ENCODE data around the gene GALP. TPM values are rescaled to one million over a fixed set of nuclear protein-coding genes. Genes with fewer than 3 reads are reported as not detected.
A peak's percentile ranks its signal among the peaks of the same experiment; 100 is the strongest.
"Not testable (repeated sequence)": the region's sequence is repeated elsewhere in the genome, so short reads cannot be mapped to it uniquely, and the experiment has no call there.

The GALP gene
- not detected for total RNA-seq

DNA sequence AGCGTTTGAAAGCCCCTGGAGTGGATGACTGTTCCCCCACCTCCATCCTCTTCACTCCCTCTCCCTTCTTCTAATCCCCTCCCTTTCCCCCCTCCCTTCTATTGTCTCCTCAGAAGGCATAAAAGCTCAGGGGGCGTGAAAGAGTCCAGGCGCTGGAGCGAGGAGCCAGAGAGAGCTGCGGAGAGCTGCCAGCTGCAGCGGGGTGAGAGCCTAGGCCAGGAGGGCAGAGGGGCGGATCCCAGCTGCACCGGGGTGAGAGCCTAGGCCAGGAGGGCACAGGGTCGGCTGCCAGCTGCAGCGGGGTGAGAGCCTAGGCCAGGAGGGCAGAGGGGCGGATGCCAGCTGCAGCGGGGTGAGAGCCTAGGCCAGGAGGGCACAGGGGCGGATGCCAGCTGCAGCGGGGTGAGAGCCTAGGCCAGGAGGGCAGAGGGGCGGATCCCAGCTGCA, at the start of gene GALP:
Gene GALP (plus strand): TSS at position 148 of the 447 bp plus-strand sequence. CDS start 1,101 bp downstream, outside the sequence.
- not testable (repeated sequence) for DNase-seq (ENCODE audit: low read depth in 2 of 3, low spot score in 2 of 3)

DNA sequence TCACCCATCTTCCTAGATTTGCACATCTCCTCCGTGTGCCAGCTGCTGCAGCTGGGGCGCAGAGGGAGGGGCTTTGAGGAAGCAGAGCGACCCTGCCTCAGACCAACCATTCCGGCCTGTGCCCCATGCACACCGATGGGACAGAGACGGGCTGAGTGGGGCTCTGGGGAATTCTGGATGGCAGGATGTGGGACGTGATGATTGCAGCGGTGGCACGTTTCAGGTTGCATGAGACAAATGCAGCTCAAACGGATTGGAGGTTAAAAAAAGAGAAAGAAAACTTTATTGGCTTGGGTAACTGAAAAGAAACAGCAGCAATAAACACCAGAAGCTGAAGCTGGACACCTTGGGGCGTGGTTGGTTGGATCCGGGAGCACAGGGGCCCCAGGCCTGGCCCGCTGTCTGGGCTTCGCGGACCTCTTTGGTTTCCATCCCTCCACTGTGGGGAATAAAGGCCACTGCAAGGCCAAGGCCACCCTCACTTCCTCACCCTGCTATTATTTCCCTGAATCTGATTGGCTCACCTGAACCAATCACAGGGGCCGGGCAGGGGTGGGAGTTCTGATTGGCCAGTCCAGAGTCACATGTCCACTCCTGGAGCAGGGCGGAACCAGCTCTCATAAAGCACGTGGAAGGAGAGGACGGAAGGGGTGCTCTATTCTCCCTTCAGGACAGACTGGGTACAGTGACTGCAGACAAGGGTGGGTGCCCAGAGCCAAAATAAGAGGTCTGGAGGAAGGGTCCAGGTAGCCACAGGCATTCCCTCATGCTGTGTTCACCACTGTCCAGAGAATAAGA, 48.6 kb upstream of the GALP start:
- no peak for DNase-seq (ENCODE audit: low read depth in 2 of 3, low spot score in 2 of 3)

DNA sequence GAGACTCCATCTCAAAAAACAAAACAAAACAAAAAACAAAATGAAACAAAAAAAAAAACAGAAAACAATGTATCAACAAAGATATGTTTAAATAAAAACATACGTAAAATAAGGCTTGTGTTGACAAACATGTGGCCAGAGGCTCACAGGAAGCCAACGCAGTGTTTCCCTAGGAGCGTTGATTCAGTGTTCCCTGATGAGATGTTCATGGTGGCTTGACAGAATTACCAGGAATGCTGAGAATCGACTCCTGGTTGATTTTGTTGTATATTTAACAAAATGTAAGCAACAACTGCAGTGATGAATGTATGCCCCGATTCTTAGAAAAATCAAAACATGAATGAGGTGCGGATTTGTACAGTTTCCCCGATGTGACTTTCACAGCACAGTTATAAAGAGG, 45.8 kb upstream of the GALP start:
- no peak for DNase-seq (ENCODE audit: low read depth in 2 of 3, low spot score in 2 of 3)

DNA sequence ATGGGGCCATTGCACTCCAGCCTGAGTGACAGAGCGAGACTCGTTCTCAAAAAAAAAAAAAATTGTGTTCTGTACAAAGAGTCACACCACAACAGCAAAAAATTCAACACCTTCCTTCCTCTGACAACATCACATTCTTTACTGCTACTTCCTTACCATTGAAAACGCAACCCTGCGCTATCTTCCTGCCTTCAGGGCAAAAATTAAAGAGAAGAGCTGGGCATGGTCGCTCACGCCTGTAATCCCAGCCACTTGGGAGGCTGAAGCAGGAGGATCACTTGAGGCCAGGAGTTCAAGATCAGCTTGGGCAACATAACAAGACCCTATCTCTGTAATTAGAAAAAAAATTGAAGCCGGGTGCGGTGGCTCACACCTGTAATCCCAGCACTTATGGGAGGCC, 44.2 kb upstream of the GALP start:
- no peak for DNase-seq (ENCODE audit: low read depth in 2 of 3, low spot score in 2 of 3)

DNA sequence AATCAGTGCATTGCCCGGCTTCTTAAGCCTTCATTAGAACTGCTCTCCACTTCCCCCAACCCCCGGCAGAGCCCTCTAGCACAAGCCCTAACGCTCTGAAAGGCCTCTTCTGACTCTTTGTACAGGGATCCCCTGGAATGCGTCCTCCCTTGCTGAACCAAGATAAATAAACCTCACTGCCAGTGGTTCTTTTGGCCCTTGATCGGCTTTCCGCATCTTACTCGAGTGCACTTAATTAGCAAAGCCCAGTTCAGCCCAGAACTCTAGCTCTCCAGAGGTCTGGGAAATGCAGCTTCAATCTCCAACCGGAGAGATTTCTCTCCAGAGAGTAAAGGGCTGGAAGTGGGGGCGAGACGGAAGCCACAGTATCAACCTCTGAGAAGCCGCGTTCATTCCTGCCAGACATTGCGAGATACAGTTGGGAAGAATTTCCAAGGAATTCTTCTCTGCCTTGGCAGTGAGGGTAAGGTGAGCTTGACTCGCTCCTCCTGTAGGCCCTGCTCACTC, 43.4 kb upstream of the GALP start:
- DNase-seq (ENCODE audit: low read depth in 2 of 3, low spot score in 2 of 3), result no peak

DNA sequence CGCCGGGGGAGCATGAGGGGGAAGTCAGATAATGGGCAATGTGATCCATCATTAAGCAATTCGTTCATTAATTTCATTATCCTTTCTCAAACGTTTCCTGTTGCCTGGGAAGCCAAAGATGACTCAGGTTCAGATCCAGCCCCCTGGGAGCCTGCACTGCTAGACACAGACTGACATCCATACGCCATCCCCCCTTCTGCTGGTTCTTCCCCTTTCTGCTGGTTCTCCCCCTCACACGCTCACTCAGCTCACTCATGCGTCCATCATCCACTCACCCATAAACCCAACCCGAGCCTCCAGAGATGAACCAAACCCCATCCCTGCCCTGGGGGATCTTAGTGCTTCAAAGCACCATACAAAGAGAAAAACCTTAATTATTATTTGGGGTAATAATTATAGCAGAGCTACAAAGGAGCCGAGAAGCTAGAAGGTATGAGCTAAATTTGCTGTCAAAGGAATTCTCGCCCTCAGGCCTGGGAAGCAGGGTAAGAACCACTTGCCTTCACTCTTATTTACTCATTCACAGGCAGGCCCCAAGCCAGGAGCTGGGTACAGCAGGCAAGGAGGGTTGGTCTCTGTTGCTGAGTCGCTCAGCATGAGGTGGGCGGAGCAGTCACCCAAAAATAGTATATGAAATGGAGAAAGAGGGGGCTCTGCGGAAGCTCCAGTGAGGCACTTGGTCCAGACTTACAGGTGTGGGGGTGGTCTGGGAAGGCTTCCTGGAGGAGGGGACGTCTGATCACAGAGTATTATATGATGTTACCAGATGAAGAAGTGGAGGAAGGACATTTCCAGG, 41.8 kb upstream of the GALP start:
- peak in 1 of 3 donors; percentile 37 for DNase-seq (ENCODE audit: low read depth in 2 of 3, low spot score in 2 of 3)

DNA sequence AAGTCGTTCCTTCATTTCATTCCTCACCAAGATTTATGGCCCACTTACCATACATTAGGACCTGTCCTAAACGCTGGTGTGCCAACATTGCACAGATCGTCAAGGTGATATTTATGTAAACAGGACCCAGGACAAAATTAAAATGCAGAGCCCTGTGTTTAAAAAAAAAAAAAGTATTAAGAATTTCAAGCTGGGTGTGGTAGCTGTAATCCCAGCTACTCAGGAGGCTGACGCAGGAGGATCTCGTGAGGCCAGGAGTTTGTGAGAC, 41.2 kb upstream of the GALP start:
- DNase-seq (ENCODE audit: low read depth in 2 of 3, low spot score in 2 of 3), result no peak

DNA sequence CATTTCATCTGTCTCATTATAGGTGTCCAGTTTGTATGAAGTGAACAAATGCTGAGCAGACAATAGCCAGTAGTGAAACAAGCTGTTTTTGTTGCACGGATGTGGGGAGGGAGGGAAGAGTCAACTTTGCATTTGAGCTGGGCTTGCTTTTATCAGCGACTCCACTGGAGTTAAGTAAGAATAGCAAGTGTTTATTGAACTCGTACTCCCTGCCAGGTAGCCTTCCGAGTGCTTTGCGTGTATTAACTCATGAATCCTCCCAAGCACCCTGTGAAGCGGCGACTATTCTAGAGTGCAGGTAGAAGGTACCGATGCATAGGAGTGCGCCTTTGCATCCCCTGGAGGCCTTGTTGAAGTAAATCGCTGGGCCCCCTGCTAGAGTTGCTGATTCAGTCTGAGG, 39.4 kb upstream of the GALP start:
- DNase-seq (ENCODE audit: low read depth in 2 of 3, low spot score in 2 of 3), result no peak

DNA sequence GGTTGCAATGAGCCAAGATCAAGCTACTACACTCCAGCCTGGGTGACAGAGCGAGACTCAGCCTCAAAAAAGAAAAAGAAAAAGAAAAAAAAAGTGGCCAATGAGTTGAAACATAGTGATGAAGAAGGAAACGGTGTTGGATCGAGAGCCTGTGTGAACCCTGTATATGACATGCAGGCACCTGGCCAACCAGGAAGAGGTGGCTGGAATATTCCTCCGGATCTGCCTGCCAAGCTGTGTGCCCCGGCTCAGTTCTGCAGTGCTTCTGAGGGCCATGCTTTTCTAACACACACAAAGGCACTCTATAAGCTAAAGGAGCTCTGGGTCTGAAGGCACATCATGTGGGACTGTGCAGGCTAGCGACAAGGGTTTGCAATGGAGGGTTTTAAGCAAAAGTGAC, 38.4 kb upstream of the GALP start:
- no peak for DNase-seq (ENCODE audit: low read depth in 2 of 3, low spot score in 2 of 3)

DNA sequence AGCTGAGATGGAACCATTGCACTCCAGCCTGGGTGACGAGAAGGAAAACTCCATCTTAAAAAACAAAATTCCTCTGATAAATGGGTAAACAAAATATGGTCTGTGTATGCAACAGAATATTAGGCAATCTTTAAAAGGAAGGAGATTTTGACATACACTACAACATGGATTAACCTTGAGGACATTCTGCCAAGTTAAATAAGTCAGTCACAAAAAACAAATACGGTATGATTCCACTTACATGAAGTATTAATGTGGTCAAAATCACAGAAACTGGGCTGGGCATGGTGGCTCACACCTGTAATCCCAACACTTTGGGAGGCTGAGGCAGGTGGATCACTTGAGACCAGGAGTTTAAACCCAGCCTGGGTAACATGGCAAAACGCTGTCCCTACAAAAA, 37.7 kb upstream of the GALP start:
- DNase-seq (ENCODE audit: low read depth in 2 of 3, low spot score in 2 of 3), result no peak

DNA sequence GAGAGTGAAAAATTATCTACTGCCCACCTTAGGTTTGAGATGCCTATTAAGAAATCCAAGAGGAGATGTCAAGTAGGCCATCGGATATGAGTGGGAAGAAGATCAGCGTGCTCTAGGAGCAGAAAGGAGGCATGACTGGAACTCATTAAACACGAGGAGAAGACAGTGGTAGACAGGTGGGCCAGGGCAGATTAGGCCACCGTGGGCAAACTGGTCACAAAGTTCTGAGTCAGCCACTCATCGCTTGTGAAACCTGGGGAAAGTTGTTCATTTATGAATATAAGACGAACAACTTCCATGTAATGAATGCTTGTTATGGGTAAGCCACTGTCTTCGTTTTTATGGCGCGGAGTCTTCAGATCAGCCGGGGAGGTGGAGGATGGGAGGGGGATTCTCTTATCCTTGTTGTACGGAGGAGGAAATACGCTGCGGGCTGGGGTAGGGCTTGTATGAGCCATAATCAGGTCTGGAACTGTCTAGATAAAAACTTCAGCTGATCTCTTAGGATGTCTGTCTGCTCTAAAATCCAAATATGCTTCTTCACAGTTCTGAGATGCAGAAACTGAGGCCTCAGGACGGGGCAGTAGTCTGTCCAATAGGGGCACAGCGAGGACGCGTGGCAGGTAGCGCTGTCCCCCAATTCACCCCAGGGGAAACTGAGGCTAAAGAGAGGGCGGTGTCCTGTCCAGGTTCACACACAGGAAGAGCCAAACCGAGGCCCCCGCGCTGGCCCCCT, 35.8 kb upstream of the GALP start:
- peak in 1 of 3 donors; percentile 23 for DNase-seq (ENCODE audit: low read depth in 2 of 3, low spot score in 2 of 3)

DNA sequence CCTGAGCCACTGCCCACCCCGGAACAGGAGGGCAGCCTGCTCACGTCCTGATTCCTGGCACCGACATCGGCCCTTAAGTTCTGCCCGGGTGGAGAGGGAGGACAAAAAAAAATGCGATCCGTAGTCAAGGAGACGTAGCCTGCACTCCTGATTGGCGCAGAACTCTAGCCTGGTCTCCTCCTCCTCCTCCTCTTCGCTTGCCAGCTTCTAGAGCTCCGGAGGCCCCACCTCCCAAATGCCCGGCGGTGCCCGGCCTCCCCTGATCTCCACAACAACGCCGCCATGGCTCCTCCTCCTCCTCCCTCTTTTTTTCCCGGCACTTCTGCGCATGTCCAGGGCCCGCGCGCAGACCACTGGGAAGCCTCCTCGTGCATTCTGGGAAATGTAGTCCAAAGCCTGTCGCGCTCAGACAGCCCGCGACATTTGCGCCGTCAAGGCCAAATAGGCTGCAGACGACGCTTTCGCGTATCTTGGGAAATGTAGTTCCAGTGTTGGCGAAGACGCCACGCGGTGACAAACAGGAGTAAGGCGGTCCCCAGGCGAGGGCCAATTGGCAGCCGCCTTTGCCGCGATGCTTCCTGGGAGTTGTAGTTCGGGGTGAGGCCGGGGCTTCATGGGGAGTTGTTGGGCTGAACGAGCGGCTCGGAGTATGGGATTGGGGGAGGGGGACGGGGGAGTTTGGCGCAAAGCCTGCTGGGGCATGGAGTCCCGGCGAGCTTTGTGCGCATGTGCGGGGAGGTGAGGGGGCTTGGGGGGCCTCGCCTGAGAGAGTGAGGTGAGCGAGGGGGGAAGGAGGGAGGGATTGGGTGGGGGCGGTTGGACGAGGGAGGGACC, 35.0 kb upstream of the GALP start, which contains the start of gene ZNF444:
Gene ZNF444 (plus strand): TSS at position 705 of the 834 bp plus-strand sequence. CDS start 5,625 bp downstream, outside the sequence.
- DNase-seq (ENCODE audit: low read depth in 2 of 3, low spot score in 2 of 3), result peak; percentile 96 to 100 (median 99)

DNA sequence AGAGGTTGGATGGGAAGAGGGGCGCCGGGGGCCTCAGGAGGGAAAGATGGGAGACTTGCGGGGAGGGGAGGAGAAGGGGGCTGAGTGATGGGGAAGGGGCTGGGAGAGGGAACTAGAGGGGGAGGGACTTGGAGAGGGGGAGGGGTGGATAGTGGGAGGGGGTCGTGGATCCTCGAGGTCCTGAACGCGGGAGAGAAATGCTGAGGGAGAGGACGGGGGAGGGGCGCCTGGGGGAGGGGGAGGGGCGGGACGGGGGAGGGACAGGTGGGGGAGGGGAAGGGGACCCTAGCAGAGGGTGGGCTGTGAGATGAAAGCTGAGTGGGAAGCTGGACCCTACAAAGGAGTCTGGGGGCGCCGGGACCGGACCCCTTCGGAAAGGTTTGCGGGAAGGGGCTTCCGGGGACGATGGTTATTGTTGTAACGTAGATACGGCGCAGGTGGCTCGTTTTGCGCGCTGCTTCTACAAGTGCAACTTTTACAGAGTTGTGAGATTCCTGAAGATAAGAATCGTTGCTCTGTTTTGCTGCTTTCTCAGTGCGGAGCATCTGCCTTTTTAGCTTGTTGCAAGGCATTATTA, 34.3 kb upstream of the GALP start:
- DNase-seq (ENCODE audit: low read depth in 2 of 3, low spot score in 2 of 3), result no peak

DNA sequence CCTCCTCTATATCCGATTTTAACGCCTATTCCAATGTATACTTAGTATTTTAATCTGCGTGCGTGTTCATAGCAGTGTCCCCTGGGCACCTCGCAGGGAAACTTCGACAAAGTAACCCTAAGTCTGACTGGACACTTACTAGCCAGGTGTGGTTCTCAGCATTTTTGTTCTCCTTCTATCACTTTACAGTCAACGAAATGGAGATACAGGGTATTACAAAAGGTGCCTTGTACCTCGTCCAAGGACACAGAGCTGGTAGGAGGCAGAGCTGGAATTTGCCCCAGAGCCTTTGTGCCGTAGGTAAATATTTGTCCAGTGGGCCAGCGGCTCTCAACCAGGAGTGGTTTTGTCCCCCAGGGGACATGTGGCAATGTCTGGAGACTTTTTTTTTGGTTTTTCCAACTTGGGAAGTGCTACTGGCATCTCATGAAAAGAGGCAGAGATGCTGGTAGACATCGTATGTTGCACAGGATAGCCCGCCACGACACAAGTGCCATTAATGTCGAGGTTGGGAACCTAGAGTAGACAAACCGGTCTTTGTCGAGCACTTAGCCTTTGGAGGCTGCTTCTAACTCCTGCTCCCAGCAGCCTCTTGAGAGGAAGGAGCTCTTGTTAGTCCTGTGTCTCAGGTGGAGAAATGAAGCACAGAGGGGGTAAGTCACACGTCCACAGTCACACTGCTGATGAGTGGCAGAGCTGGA, 33.6 kb upstream of the GALP start:
- DNase-seq (ENCODE audit: low read depth in 2 of 3, low spot score in 2 of 3), result no peak

DNA sequence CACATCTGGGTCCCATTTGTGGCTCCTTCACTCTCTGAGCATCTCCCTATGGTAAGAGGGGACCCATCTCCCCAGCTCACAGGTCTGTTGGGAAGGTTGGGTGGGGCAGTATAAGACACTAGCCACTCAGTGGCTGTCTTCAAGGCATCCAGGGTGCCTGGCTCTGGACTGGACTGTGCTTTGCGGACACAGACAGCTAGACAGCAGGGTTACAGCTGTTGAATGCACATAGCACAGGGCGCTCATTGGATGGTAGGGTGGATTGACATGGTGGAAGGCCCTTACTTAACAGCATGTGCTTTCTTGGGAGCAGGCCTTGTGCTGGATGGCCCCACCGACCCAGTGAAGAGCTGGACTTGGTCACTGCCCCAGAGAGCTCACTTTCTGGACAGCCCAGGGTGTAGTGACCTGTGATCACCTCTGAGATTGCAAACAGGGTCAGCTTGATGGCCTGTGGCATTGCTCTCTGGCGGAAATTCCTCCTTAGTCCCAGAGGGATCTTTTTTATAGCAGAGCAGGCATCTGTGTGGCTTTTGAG, 32.8 kb upstream of the GALP start:
- DNase-seq (ENCODE audit: low read depth in 2 of 3, low spot score in 2 of 3), result no peak

DNA sequence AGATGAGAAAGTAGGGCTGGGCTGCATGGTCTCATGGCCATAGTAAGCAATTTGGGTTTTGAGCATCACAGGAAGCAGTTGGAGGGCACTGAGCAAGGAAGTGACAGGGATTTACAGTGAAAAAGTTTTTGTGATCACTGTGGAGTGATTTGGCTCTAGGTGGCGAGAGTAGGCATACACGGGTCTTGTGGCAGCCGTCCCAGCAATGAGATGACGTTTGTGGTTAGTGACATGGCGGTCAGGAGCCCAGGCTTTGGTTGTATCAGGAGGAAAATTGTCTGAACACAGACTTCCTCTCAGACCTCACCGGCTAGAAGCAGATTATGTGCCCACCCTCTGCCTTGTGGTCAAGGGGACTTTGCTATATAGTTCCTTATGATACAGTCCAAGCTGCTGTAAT, 31.4 kb upstream of the GALP start:
- DNase-seq (ENCODE audit: low read depth in 2 of 3, low spot score in 2 of 3), result peak in 2 of 3 donors; percentile 83 to 89

DNA sequence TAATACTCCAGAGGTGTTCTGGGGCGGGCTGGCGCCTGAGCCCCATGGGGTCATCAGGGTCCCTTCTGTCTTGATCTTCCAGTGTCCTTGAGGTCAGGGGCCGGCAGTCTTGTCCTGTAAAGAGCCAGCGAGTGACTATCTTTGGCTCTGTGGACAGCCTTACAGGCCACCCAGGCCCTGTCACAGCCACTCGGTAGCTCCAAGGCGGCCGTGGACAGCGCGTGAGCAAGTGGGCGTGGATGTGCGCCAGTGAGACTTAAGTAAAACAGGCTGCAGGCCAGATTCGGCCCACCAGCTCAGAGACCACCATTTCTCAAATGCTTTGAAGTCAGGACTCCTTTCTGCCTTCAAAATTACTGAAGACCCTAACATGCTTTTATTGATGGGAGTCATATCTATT, 31.0 kb upstream of the GALP start:
- DNase-seq (ENCODE audit: low read depth in 2 of 3, low spot score in 2 of 3), result peak in 1 of 3 donors; percentile 15

DNA sequence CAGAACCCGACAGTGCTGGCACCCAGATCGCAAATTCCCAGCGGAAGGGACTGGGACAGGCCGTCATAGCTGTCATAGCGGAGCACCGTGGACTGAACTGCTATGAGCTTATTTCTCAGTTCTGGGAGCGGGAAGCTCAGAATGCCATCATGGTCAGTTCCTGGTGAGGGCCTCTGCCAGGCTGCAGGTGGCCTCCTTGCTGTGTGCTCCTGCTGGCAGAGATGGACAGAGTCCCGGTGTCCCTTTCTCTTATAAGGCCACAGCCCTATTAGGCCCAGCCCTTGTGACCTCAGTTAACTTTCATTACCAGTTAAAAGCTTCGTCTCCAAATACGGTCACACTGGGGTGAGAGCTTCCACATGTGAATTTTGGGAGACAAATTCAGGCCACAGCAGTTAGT, 30.1 kb upstream of the GALP start:
- no peak for DNase-seq (ENCODE audit: low read depth in 2 of 3, low spot score in 2 of 3)

DNA sequence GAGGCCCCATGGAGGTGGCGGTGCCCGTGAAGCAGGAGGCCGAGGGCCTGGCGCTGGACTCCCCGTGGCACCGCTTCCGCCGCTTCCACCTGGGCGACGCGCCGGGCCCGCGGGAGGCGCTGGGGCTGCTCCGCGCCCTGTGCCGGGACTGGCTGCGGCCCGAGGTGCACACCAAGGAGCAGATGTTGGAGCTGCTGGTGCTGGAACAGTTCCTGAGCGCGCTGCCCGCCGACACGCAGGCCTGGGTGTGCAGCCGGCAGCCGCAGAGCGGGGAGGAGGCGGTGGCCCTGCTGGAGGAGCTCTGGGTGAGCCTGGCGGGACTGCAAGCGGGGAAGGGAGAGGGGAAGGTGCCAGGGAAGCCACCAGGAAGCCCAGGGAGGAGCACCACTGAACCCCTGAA, 28.9 kb upstream of the GALP start:
- DNase-seq (ENCODE audit: low read depth in 2 of 3, low spot score in 2 of 3), result no peak
